Measurements from ENCODE around the gene VPS11. TPM values are rescaled to one million over a fixed set of nuclear protein-coding genes. Genes with fewer than 3 reads are reported as not detected.

The VPS11 gene
- total and polyA plus RNA-seq, 2 experiments from 2014 or later, result 21.0 to 24.1 TPM

- peak; percentile 48 for DNase-seq
- Histone ChIP-seq H3K4me2 (ENCODE audit: unreplicated experiment) (peak overlapping the region; percentile 84), H3K27me3 (replicated peaks; ENCODE audit: insufficient read depth) (no peaks in the 10 kb centered on the region), H4K20me1 (ENCODE audit: insufficient read depth) (no peaks in the 10 kb centered on the region), H3K36me3 (ENCODE audit: low read depth) (no peaks in the 10 kb centered on the region), H2AFZ (peak overlapping the region; percentile 96), H3K79me2 (ENCODE audit: insufficient read depth) (peaks cover 44% of the 10 kb centered on the region), H3K9me3 (ENCODE audit: low read depth) (no peaks in the 10 kb centered on the region), H3F3A (ENCODE audit: insufficient read depth) (peaks cover 12% of the 10 kb centered on the region; the same call in 1 of the 2 replicates), H3K4me3 (peak overlapping the region; percentile 94), H3K4me1 (ENCODE audit: insufficient read depth) (peaks cover 24% of the 10 kb centered on the region), H3K9me2 (ENCODE audit: insufficient read depth) (no peaks in the 10 kb centered on the region), H3K27ac (peak overlapping the region; percentile 24; the same call in 1 of the 2 replicates), H3K9ac (peak overlapping the region; percentile 90)
- TF ChIP-seq EZH2 (IDR thresholded peaks at IDR 0.05; ENCODE audit: insufficient read depth, poor library complexity, severe bottlenecking) (no peak), EZH2phosphoT487 (IDR thresholded peaks at IDR 0.05; ENCODE audit: insufficient read depth, low read depth) (no peak)
- in situ Hi-C loops (cut with MboI), result no loop called here
- WGBS, 2 experiments (ENCODE audit: low coverage in 1 of 2, low lambda C conversion rate in 2 of 2, missing lambda C conversion rate in 2 of 2), result 1% methylated on average over 36 to 48 of the region's 65 CpGs
These were observed 40.0 kb downstream of the VPS11 start for GRCh38 chr11:119107538-119108145.

- Histone ChIP-seq H3K27ac (peak overlapping the region; percentile 24; the same call in 1 of the 2 replicates), H3K4me2 (ENCODE audit: unreplicated experiment) (peak overlapping the region; percentile 84), H3K79me2 (ENCODE audit: insufficient read depth) (peaks cover 42% of the 10 kb centered on the region), H3F3A (ENCODE audit: insufficient read depth) (0 out of 2 replicates have a peak, but pooled peaks cover 5% of the 10 kb centered on the region), H3K27me3 (replicated peaks; ENCODE audit: insufficient read depth) (no peaks in the 10 kb centered on the region), H2AFZ (peak overlapping the region; percentile 96), H3K4me3 (peak overlapping the region; percentile 94), H3K4me1 (ENCODE audit: insufficient read depth) (peaks cover 18% of the 10 kb centered on the region), H3K9ac (peak overlapping the region; percentile 90), H3K36me3 (ENCODE audit: low read depth) (no peaks in the 10 kb centered on the region), H3K9me2 (ENCODE audit: insufficient read depth) (no peaks in the 10 kb centered on the region), H4K20me1 (ENCODE audit: insufficient read depth) (no peaks in the 10 kb centered on the region), H3K9me3 (ENCODE audit: low read depth) (no peaks in the 10 kb centered on the region)
- TF ChIP-seq EZH2 (IDR thresholded peaks at IDR 0.05; ENCODE audit: insufficient read depth, poor library complexity, severe bottlenecking) (no peak), EZH2phosphoT487 (IDR thresholded peaks at IDR 0.05; ENCODE audit: insufficient read depth, low read depth) (no peak)
- in situ Hi-C loops (cut with MboI), result no loop called here
- DNase-seq, result peak; percentile 37
- WGBS, 2 experiments (ENCODE audit: low coverage in 1 of 2, low lambda C conversion rate in 2 of 2, missing lambda C conversion rate in 2 of 2), result 26 to 32% methylated on average over 7 to 8 of the region's 8 CpGs
These were observed 40.7 kb downstream of the VPS11 start for GRCh38 chr11:119108146-119108856.

GRCh38 chr11:119108857-119109221 lies 41.2 kb downstream of the VPS11 start:
- Histone ChIP-seq H3K79me2 (ENCODE audit: insufficient read depth) (peaks cover 36% of the 10 kb centered on the region), H3K9me3 (ENCODE audit: low read depth) (no peaks in the 10 kb centered on the region), H2AFZ (no peak overlapping the region), H3K4me2 (ENCODE audit: unreplicated experiment) (peak overlapping the region; percentile 84), H3K9ac (no peak overlapping the region), H3K27me3 (replicated peaks; ENCODE audit: insufficient read depth) (no peaks in the 10 kb centered on the region), H3K4me1 (ENCODE audit: insufficient read depth) (peaks cover 17% of the 10 kb centered on the region), H3K27ac (no peak overlapping the region), H3K9me2 (ENCODE audit: insufficient read depth) (no peaks in the 10 kb centered on the region), H3K36me3 (ENCODE audit: low read depth) (no peaks in the 10 kb centered on the region; the same call in 1 of the 2 replicates), H3F3A (ENCODE audit: insufficient read depth) (no peaks in the 10 kb centered on the region), H3K4me3 (peak overlapping the region; percentile 94), H4K20me1 (ENCODE audit: insufficient read depth) (no peaks in the 10 kb centered on the region)
- TF ChIP-seq EZH2 (IDR thresholded peaks at IDR 0.05; ENCODE audit: insufficient read depth, poor library complexity, severe bottlenecking) (no peak), EZH2phosphoT487 (IDR thresholded peaks at IDR 0.05; ENCODE audit: insufficient read depth, low read depth) (no peak)
- DNase-seq, result no peak
- 88 to 97% methylated on average over 2 of the region's 2 CpGs for whole genome bisulfite sequencing, 2 experiments (ENCODE audit: low coverage in 1 of 2, low lambda C conversion rate in 2 of 2, missing lambda C conversion rate in 2 of 2)
- in situ Hi-C loops (cut with MboI), result no loop called here

GRCh38 chr11:119109843-119110242 lies 42.2 kb downstream of the VPS11 start:
- Histone ChIP-seq H3K9ac (no peak overlapping the region), H3K36me3 (ENCODE audit: low read depth) (no peaks in the 10 kb centered on the region; the same call in 1 of the 2 replicates), H3K79me2 (ENCODE audit: insufficient read depth) (peaks cover 36% of the 10 kb centered on the region), H3K4me2 (ENCODE audit: unreplicated experiment) (no peak overlapping the region), H4K20me1 (ENCODE audit: insufficient read depth) (no peaks in the 10 kb centered on the region), H3F3A (ENCODE audit: insufficient read depth) (no peaks in the 10 kb centered on the region), H3K9me3 (ENCODE audit: low read depth) (no peaks in the 10 kb centered on the region), H3K4me3 (no peak overlapping the region), H2AFZ (no peak overlapping the region), H3K27ac (no peak overlapping the region), H3K4me1 (ENCODE audit: insufficient read depth) (peaks cover 17% of the 10 kb centered on the region), H3K9me2 (ENCODE audit: insufficient read depth) (no peaks in the 10 kb centered on the region), H3K27me3 (replicated peaks; ENCODE audit: insufficient read depth) (no peaks in the 10 kb centered on the region)
- no peak for TF ChIP-seq EZH2phosphoT487 (IDR thresholded peaks at IDR 0.05; ENCODE audit: insufficient read depth, low read depth)
- WGBS, 2 experiments (ENCODE audit: low coverage in 1 of 2, low lambda C conversion rate in 2 of 2, missing lambda C conversion rate in 2 of 2), result 69 to 70% methylated on average over 3 of the region's 3 CpGs
- in situ Hi-C loops (cut with MboI), result no loop called here
- DNase-seq, result no peak
